ENCODE results near the gene NLRX1. TPM values are rescaled to one million over a fixed set of nuclear protein-coding genes. Genes with fewer than 3 reads are reported as not detected.
"Not testable (repeated sequence)": the region's sequence is repeated elsewhere in the genome, so short reads cannot be mapped to it uniquely, and the experiment has no call there.

The NLRX1 gene
- total RNA-seq, 1 donor from 2014 or later = 32.4 TPM

DNA sequence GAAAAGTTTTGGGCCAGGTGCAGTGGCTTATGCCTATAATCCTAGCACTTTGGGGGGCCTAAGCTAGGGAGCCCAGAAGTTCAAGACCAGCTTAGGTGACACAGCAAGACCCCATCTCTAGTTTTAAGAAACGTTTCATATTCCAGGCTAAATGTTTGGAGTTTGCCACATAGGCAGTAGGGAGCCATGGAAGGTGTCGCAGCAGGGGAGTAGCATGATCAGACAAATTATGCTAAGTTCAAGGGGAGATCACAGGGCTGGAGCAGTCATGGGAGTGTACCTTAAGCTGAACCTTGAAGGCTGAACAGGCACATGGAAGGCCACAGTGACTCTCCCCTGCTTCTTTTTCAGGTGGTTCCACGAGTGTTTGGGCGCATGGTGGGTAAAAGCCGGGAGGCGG, 10.8 kb downstream of the NLRX1 start:
- ATAC-seq (no peak), DNase-seq (ENCODE audit: missing footprints) (no peak)
- intact Hi-C loops (cut with DNase I) = no loop called here

DNA sequence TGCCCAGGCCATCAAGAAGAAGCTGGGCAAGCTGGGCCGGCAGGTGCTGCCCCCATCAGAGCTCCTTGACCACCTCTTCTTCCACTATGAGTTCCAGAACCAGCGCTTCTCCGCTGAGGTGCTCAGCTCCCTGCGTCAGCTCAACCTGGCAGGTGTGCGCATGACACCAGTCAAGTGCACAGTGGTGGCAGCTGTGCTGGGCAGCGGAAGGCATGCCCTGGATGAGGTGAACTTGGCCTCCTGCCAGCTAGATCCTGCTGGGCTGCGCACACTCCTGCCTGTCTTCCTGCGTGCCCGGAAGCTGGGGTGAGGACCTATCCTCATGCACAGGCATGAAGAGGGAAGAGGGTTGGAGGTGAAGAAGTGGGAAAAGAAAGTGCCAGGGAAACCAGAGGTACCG, 11.5 kb downstream of the NLRX1 start:
- intact Hi-C loops (cut with DNase I) = no loop called here
- no peak for DNase-seq (ENCODE audit: missing footprints)
- no peak for ATAC-seq

DNA sequence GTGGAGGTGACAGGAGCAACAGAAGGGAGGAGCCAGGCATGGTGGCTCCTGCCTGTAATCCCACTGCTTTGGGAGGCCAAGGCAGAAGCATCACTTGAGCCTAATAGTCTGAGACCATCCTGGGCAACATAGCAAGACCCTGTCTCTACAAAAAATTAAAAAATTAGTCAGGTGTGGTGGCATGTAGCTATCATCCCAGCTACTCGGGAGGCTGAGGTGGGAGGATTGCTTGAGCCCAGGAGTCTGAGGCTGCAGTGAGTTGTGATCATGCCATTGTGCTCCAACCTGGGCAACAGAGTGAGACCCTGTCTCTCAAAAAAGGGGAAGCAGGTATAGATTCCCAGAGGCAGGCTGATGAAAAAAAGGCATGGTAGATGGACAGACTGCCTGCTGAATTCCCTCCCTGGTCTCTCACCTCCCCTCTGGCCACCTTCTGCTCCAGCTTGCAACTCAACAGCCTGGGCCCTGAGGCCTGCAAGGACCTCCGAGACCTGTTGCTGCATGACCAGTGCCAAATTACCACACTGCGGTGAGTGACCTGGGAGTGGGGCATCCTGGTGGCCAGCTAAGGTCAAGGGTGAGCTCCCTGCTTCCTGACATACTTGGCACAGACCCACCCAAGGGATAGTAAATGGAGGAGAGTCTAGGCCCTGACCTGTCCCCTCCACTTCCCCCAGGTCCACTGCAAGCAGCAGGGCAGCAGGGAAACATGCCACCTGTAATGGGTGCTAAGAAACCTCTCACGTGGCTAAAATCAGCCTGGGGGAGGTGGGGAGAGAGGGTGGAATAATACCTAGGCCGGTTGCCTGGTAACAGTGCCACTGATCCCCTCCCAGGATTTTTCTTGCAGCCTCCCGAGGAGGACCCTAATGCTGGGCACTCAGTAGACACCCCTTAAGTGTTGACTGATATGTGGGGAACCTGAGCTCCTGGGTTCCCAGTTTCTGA, 12.5 kb downstream of the NLRX1 start:
- no peak for ATAC-seq
- no peak for DNase-seq (ENCODE audit: missing footprints)
- intact Hi-C loops (cut with DNase I) = no loop called here

DNA sequence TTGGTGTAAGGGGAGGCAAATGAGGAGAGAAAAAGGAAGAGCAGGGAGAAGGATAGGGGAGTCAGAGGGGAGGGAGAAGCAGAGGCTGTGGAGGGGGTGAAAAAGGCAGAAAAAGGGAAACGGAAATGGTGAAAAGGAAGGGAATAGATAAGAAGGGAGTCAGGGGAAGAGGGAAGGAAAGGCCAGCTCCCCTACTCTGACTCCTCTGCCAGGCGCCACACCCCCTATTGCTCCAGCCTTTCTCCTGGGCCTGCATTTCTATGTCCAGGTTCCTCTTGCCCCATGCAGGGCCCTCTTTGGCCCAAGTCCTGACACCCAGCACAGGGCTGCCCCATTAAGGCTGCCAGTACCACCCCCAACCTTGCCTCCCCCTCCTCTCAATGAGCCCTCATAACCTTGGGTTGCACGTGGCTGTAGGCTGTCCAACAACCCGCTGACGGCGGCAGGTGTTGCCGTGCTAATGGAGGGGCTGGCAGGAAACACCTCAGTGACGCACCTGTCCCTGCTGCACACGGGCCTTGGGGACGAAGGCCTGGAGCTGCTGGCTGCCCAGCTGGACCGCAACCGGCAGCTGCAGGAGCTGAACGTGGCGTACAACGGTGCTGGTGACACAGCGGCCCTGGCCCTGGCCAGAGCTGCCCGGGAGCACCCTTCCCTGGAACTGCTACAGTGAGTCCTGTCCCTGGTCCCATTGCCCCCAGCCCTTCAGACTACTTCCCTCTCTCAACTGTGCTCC, 13.3 kb downstream of the NLRX1 start:
- DNase-seq (ENCODE audit: missing footprints) = no peak
- ATAC-seq = no peak
- intact Hi-C loops (cut with DNase I) = no loop called here

DNA sequence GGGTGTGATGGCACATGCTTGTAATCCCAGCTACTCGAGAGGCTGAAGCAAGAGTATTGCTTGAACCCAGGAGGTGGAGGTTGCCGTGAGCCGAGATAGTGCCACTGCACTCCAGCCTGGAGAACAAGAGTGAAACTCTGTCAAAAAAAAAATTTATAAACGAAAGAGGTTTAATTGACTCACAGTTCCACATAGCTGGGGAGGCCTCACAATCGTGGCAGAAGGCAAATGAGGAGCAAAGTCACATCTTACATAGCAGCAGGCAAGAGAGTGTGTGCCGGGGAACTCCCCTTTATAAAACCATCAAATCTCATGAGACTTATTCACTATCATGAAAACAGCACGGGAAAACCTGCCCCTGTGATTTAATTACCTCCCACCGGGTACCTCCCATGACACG, 15.9 kb downstream of the NLRX1 start:
- intact Hi-C loops (cut with DNase I); DNase-seq (ENCODE audit: missing footprints); ATAC-seq: not testable (repeated sequence)

- intact Hi-C loops (cut with DNase I) = no loop called here
- ATAC-seq (no peak), DNase-seq (ENCODE audit: missing footprints) (no peak)
Measured at GRCh38 chr11:119185981-119186634, 17.6 kb downstream of the NLRX1 start.

GRCh38 chr11:119187123-119187892, 18.8 kb downstream of the NLRX1 start:
- ATAC-seq (no peak), DNase-seq (ENCODE audit: missing footprints) (no peak)
- intact Hi-C loops (cut with DNase I) = no loop called here

DNA sequence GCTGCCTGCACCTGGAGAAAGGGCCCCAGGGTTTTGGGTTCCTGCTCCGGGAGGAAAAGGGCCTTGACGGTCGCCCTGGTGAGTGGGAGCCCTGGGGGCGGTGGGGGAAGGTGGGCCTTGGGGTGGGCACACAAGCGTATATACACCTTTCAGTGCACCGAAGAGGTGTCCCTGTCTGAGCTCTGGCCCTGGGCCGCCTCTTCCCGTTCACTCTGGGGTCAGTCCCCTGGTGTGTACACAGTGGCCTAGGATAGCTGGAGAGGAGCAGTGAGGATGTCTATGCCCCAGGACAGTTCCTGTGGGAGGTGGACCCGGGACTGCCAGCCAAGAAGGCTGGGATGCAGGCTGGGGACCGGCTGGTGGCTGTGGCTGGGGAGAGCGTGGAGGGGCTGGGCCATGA, 19.5 kb downstream of the NLRX1 start:
- intact Hi-C loops (cut with DNase I) = no loop called here
- DNase-seq (ENCODE audit: missing footprints) (no peak), ATAC-seq (no peak)

GRCh38 chr11:119188887-119189286, 20.4 kb downstream of the NLRX1 start:
- DNase-seq (ENCODE audit: missing footprints) (no peak), ATAC-seq (no peak)
- intact Hi-C loops (cut with DNase I) = no loop called here

- intact Hi-C loops (cut with DNase I) = no loop called here
- ATAC-seq = no peak
- DNase-seq (ENCODE audit: missing footprints) = no peak
Measured at GRCh38 chr11:119189393-119189792, 20.9 kb downstream of the NLRX1 start.

DNA sequence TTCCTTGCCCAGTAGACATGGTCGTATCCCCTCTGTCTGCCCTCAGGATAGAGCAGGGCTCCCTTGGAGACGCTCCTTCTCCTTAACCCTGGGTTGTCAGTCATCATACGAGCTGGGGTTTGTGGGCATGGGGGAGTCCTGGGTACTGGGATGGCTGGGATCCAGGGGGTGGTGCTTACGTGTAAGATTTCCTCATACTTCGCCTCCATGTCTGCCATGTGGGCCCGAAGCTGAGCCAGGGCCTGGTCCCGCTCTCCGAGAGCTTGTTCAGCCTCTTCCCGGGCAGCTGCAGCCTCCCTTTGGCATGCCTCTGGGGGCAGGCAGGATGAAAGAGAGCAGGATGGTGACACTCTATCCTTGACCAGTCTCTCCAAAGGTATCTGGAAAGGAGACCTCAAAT, 22.0 kb downstream of the NLRX1 start:
- DNase-seq (ENCODE audit: missing footprints) (no peak), ATAC-seq (no peak)
- intact Hi-C loops (cut with DNase I) = no loop called here

- ATAC-seq; DNase-seq (ENCODE audit: missing footprints); intact Hi-C loops (cut with DNase I): not testable (repeated sequence)
Measured at GRCh38 chr11:119191265-119191664, 22.7 kb downstream of the NLRX1 start.

DNA sequence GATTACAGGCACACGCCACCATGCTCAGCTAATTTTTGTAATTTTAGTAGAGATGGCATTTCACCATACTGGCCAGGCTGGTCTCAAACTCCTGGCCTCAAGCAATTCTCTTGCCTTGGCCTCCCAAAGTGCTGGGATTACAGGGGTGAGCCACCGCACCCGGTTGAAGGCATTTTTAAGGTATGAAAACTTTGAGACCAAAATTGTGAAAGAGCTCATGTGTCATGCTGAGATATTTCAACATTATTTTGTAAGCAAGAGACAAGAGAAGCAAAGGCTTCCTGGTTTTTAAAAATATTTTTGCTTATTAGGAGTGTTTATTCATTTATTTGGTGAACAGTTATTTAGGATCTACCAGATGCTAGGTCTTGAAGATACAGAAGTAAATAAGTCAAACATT, 23.6 kb downstream of the NLRX1 start:
- intact Hi-C loops (cut with DNase I) = no loop called here
- ATAC-seq (no peak), DNase-seq (ENCODE audit: missing footprints) (no peak)

GRCh38 chr11:119193001-119193400, 24.5 kb downstream of the NLRX1 start:
- DNase-seq (ENCODE audit: missing footprints) = no peak
- ATAC-seq = no peak
- intact Hi-C loops (cut with DNase I) = no loop called here

DNA sequence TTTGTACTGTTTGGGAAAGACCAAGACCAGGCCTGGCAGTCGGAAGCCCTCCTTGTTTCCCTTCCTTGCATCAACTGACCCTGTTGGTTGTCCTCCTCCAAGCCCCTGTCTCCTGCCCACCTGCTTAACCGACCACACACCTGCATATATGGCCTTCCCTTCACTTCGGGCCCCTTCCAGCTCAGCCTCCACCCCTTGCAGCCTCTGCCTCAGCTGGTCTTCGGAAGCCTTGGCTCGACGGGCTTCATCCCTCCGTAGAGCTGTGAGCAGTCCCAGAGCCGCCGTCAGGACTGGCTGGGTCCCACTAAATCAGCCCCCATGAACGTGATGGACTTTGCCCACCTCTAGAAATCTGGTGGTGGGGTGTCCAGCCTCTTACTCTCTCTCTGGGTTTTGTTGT, 25.1 kb downstream of the NLRX1 start:
- DNase-seq (ENCODE audit: missing footprints) = no peak
- no peak for ATAC-seq
- intact Hi-C loops (cut with DNase I) = no loop called here

DNA sequence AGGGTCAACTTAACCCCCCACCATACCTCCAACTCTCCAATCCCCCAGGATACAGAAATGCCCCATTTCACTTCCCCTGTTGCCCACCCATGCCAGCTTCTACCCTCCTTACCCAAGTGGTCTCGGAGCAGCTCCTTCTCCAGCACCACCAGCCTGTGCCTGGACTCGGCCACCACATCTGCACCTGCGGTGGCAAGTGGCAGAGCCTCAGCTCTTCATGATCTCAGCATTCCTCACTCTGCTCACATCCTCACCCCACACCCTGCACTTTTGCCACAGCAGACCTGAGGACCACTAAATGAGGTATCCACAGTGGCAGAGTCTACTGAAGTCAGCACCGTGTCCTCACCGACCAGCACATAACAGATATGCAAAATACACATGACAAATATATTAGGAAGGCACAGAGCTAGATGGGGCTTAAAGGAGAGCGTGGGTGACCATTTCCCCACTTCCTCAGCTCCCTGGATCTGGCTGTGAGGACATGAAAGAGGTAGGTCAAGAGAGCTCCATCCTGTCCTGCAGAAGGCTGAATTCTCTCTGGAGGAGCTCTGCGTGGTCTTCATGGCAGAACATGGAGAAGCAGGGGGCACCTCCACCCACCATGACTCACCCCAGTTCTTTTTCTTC, 26.4 kb downstream of the NLRX1 start:
- intact Hi-C loops (cut with DNase I) = loop anchor here (5.0 kb wide), 1 partner anchor 88 kb away; the partner anchor contains the start of gene C2CD2L
- DNase-seq (ENCODE audit: missing footprints) = no peak
- no peak for ATAC-seq

DNA sequence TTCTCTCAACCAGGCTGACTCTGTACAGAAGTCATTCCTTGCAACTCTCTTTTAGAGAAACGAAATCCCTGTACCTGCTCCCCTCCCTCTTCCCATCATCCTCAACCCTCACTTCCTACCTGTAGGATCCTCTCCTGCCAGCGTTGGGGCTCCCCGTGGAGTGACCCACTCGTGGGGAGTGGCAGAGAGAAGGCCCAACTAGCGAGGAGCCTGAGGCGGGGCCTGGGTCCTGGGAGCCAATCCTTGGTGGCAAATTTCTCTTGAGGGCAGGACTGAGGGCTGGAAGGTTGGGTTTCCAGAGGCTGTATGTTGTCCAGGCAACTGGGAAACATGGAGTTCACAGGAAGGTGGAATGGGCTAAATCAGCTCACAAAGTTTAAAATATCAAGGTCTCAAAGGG, 27.2 kb downstream of the NLRX1 start:
- intact Hi-C loops (cut with DNase I) = loop anchor here (2.0 to 5.0 kb wide), 3 partner anchors 27 to 88 kb away; partner anchors contain the start of genes ABCG4, C2CD2L and NLRX1
- no peak for DNase-seq (ENCODE audit: missing footprints)
- peak; percentile 37 for ATAC-seq

DNA sequence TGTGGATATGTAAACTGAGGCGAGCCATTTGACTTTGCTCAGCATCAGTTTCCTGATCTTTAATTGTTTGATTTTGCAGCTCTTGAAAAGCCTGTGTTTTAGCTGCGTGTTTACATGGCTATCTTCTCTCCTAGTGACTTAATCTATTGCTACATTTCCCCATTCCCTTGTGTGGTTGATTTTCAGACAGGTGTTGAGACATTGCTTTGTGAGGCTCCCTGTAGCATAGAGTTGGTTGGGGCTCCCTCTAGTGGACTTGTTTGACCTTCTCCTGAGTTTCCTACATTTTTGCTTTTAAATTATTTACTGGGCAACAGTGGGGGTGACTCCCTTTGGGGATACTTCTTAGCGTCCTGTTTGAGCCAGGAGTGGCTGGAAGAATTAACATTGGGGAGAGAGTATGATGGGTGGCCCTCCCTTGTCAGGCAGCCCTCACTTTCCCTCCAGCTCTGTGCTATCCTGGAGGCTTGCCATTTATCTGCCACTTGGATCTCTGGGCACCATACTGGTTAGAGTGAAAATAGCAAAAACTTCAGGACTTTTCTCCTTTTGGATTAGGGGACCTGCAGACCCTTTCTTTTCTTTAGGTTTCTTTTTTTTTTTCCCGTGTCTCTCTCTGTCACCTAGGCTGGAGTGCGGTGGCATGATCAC, 28.4 kb downstream of the NLRX1 start:
- ATAC-seq (peak; percentile 87), DNase-seq (ENCODE audit: missing footprints) (no peak)
- intact Hi-C loops (cut with DNase I) = loop anchor here (2.0 to 5.0 kb wide), 3 partner anchors 28 to 90 kb away; partner anchors contain the start of genes ABCG4, C2CD2L and NLRX1

Data from Right ventricle myocardium inferior (tissue), 1 donor.